ENCODE measurements around the gene TMC7.

The TMC7 gene

GRCh38 chr16:19033761-19034160 is 50.0 kb downstream of the TMC7 start:
- no peak for DNase-seq

- DNase-seq, result no peak
Measured at GRCh38 chr16:19040400-19040799, 56.7 kb downstream of the TMC7 start.

DNA sequence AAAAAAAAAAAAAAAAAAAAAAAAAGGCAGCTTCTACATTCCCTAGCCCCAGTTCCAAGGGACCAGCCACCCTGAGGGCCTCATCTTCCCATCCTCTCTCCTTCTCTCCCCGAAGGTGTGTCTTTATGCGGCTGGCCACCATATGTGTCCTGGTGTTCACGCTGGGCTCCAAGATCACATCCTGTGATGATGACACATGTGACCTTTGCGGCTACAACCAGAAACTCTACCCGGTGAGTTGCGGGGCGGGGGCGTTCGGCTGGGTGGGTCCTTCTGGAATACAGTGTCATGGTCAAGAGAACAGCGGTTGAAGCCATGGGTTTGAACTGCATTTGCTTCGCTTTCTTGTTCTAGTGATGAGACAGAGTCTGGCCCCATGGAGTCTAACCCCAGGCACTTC is 61.0 kb downstream of the TMC7 start:
- DNase-seq, result no peak

GRCh38 chr16:19046062-19046461 is 62.3 kb downstream of the TMC7 start:
- no peak for DNase-seq

DNA sequence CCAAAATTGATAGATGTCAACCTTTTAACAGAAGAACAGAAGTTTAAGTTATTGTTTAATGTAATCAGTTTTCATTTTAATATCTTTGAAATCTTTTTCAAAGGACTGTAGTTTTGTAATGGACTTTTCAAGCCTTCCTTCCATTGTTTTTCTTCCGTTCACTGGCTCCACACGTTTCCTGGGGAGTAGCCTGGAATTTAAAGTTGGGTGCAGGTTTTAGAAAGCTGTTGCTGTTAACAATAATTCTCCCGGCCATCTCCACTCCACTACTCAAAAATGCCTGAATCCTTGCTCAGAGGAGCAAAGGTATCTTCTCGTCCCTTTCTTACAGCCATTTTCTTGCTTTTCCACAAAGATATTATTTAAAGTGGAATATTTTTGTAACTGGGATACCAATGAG is 79.0 kb downstream of the TMC7 start:
- no peak for DNase-seq

- DNase-seq, result peak; percentile 1
Measured at GRCh38 chr16:19066988-19067348, 83.2 kb downstream of the TMC7 start.

GRCh38 chr16:19067349-19068236 is 83.9 kb downstream of the TMC7 start, which contains the start of gene COQ7:
COQ7 (plus strand) TSS chr16:19067614; CDS start chr16:19067665, 51 bp downstream.
- DNase-seq, result peak; percentile 99

DNA sequence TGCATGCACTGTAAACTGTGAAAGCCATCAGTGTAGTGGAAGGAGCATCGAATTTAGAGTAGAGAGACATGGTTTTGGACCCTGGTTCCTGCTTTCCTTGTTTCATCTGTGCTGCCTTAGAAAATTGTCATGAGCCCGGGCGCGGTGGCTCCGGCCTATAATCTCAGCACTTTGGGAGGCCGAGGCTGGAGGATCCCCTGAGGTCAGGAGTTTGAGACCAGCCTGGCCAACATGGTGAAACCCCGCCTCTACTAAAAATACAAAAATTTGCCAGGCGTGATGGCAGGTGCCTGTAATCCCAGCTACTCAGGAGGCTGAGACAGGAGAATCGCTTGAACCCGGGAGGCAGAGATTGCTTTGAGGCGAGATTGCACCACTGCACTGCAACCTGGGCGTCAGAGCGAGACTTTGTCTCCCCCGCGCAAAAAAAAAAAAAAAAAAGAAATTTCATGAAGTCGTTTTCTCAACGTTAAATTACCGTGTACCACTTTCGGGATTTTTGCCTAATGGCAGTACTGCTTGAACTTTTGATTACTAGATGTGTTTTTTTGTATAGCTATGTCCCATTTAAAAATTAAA is 84.6 kb downstream of the TMC7 start:
- no peak for DNase-seq

- peak; percentile 38 for DNase-seq
Measured at GRCh38 chr16:19071811-19072777, 88.4 kb downstream of the TMC7 start.

- no peak for DNase-seq
Measured at GRCh38 chr16:19073344-19073743, 89.6 kb downstream of the TMC7 start.

DNA sequence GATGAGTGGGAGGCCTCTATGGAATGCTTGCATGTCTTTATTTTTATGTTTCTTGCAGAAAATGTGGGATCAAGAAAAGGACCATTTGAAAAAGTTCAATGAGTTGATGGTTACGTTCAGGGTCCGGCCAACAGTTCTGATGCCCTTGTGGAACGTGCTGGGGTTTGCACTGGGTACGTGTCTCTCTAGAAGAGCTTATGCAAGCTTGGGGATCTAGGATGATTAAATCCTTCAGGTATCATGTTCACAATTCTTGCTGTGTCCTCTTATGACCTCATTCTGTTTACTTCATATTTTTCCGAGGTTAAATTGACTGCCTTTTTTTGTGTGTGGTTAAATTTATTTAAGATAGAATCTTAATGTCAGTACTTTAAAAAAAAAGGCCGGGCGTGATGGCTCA is 90.1 kb downstream of the TMC7 start:
- no peak for DNase-seq

DNA sequence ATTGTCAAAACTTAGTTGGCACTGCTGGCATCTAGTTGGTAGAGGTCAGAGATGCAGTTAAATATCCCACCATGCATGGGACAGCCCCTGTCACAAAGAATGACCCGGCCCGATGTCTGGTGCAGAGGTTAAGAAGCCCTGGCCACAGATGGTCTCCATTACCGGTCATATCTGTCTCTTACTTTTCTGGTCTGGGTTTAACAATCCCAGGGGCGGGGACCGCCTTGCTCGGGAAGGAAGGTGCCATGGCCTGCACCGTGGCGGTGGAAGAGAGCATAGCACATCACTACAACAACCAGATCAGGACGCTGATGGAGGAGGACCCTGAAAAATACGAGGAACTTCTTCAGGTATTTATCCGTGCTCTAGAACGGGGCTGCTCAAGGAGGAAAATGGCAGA is 91.8 kb downstream of the TMC7 start:
- no peak for DNase-seq

DNA sequence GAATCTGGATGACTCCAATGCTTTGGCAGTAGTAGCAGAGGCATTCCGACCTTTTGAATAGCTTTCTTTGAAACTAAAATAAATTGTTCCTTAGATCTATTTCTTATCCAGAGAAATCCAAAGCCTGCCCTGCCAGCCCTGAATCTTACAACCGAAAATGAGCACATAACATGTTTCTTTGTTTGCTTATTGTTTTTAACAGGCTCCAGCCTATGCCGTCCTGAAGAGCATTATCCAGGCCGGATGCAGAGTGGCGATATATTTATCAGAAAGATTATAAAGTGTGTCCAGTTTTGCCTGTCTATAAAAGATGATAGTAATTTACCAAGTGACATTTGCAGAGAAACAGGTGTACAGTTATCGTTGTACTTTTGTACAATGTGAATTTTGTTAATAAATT is 94.1 kb downstream of the TMC7 start:
- no peak for DNase-seq

DNA sequence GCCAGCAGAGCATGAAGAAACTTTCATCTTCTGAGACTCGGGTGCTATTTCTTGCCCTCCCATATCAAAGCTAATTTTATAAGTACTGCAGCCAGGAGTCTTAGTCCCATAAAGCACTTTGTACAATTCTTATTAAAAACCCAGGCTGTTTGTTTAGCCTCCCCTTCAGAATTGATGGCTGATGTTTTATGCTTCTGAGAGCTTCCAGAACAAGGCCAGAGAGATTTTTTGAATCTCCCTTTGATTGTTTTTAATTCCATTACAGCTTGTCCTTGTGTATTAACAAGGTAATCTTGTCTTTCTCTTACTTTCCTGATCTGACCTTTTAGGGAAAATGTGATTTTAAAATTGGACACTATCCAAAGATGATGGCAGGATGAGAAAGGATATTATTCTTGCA is 99.9 kb downstream of the TMC7 start:
- no peak for DNase-seq

- no peak for DNase-seq
Measured at GRCh38 chr16:19084139-19084538, 100.4 kb downstream of the TMC7 start.

DNA sequence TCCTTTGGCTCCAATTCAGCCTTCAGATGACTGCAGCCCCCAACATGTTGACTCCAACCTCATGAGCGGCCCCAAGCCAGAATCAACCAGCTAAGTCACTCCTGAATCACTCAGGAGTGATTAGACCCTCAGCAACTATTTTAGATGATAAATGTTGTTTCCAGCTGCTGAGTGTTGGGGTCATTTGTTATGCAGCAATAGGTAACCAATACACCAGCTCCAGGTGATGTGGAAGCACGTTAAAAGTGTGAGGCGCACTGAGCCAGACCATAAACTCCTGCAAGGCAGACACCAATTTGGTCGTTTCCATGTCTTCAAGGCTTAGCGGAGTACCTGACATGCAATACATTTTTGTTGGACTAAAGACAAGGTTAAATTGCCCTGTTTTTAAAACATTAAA is 101.1 kb downstream of the TMC7 start:
- DNase-seq, result no peak

DNA sequence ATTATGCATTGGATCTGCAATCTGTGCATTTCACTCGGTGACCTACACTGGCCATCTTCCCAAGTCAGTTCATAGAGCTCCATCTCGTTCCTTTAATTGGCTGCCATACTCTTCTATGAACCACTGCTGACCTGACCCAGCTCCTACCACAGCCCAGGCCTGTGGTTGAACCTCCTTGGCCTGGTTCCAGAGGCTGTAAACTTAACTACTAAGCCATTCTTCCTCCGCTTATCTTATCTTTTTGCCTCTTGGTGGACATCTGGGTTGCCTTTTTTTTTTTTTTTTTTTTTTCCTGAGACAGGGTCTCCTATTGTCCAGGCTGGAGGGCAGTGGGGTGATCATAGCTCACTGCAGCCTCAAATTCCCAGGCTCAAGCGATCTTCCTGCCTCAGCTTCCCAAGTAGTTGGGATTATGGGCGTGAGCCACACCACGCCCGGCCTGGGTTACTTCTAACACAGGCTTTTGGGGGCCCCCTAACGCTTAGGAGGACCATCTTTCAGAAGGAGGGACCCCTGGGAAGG is 102.0 kb downstream of the TMC7 start:
- no peak for DNase-seq

DNA sequence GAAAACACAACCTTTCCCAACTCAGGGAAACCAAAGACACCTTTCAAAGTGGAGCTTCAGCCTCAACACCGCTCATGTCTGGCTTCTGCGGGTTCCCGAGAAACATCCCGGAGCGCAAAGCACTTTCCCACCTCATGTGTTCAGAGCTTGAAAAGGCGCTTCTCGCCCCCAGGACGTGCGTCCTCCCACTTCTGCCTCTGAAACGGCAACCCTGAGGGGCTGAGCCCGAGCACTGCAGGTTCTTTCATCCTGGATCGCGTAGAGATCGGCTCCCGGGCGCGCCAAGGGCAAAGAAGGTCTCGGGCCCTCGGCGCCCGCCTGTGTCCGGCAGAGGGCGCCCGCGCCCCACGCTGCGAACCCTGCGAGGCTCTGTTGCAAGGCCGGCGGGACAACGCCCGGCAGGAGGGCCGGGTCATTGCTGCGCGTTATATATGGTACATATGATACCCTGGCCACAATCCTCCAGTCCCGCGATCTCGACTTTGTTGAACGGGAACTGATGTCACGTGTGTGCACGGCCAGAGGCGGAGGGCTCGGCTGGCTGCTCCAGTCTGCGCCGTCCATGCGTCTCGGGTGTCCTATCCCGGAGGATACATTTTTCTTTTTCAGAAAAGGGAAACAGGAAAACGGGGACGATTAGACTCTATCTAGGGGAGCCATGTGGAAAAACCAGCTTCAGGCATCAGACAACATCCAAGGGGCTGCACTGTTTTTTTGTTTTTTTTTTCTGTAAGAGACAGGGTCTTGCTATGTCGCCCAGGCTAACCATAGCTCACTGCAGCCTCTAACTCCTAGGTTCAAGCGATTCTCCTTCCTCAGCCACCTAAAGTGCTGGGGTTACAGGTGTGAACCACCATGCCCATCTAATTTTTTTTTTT is 102.8 kb downstream of the TMC7 start:
- peak; percentile 70 for DNase-seq

DNA sequence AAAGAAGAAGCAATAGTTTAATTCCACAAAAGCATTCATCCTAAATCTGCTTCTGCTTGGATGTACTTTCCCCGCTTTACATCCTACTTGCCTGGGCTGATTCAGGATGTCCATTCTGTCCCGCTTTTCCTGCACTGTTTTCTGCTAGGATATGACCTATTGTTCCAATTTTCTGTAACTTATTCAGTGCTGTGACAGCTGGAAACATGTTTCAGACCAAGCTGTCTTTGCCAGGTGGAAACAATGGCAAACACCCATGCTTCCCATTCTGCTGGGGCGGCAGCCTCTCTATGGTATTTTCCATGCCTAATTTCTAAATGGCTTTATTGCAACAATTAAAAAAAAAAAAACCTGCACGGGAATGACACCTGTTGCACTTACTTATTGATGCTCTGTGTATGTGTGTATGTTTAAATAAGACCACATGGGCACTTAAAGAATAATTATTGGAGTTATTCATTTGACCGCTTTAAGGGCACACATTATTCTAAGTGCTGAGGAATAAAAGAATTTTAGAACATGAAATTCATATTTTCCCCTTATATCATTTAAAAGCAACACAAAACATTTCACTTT is 104.7 kb downstream of the TMC7 start:
- no peak for DNase-seq

DNA sequence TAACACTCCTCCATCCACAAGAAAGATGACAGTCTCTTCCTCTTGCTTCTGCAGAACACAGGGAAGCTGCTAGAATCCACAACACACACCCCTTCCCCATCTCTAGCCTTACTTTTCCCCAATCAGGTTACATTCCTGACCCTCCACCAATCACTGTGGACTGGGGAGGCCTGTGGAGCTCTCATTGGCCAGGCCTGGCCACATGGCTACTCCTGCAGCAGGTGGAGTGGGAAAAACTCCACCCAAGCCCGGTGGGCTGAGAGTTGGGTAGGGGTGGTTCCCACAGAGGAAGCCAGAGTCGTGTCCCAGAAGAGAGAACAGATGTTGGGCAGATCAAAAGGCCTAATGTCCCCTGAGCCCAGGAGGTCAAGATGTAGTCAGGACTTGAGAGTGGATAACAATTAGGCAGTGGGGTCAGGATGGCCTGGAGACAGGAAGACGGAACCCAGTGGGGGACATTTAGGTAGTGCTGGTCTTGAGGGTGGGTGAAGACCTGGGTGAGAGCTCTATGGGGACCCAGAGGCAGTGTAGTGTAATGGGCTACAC is 105.7 kb downstream of the TMC7 start:
- DNase-seq, result no peak

- no peak for DNase-seq
Measured at GRCh38 chr16:19090916-19091315, 107.2 kb downstream of the TMC7 start.

All from T-helper 9 cell (primary cell).